HL-60 (cell line): ENCODE data around the gene RNASE8.
"Not testable (repeated sequence)": the region's sequence is repeated elsewhere in the genome, so short reads cannot be mapped to it uniquely, and the experiment has no call there.

ENCODE experiments used
- DNase-seq, 2 experiments: peaks; one replicate each; pipeline ENCODE4 v3.0.0-alpha.2; 2010 to 2020; ENCODE audit warnings: low read depth in 1 of 2, low spot score in 1 of 2
- H3K27ac ChIP-seq: fragments of 250-450 bp; sonication (Bioruptor Pico); replicated peaks from 2 replicates; pipeline ENCODE4 v1.5.1; 2020; ENCODE audit warnings: mild to moderate bottlenecking, moderate library complexity
- H3K27me3 ChIP-seq: fragments of 250-450 bp; sonication (Bioruptor Pico); 2 replicates; pipeline ENCODE4 v1.5.1; 2021; ENCODE audit warnings: mild to moderate bottlenecking, moderate library complexity; ENCODE audit not compliant: insufficient read depth, poor library complexity, severe bottlenecking
- H3K4me3 ChIP-seq: replicated peaks from 2 replicates; pipeline ENCODE4 v1.5.1; 2011; ENCODE audit warnings: mild to moderate bottlenecking, control low read depth, low read length; ENCODE audit not compliant: insufficient read depth
- GABPA ChIP-seq: IDR thresholded peaks from 2 replicates; pipeline ENCODE4 v1.6.1; 2012; ENCODE audit warnings: low read depth
- POLR2AphosphoS5 ChIP-seq: IDR thresholded peaks from 2 replicates; pipeline ENCODE4 v1.6.1; 2012; ENCODE audit warnings: low read depth
- SPI1 ChIP-seq: IDR thresholded peaks from 2 replicates; pipeline ENCODE4 v1.6.1; 2012; ENCODE audit warnings: low read depth, mild to moderate bottlenecking, borderline replicate concordance
- long read RNA-seq: library from polyadenylated mRNA; unstranded; transcript quantifications from one replicate; pipeline ENCODE4 v2.0.0, GENCODE V29; 2020
- TF ChIP-seq, protein P1 (sequence below): IDR thresholded peaks from 2 replicates; pipeline ENCODE4 v1.6.1; 2012; ENCODE audit warnings: low read depth; ENCODE audit not compliant: insufficient replicate concordance
- TF ChIP-seq, protein P2 (sequence below): IDR thresholded peaks from one replicate; pipeline ENCODE4 v1.5.1; 2011; ENCODE audit warnings: low read length, control low read depth, inconsistent platforms; ENCODE audit not compliant: insufficient read depth

RNASE8 gene, protein sequence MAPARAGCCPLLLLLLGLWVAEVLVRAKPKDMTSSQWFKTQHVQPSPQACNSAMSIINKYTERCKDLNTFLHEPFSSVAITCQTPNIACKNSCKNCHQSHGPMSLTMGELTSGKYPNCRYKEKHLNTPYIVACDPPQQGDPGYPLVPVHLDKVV
- long read RNA-seq, result 0 reads

DNA sequence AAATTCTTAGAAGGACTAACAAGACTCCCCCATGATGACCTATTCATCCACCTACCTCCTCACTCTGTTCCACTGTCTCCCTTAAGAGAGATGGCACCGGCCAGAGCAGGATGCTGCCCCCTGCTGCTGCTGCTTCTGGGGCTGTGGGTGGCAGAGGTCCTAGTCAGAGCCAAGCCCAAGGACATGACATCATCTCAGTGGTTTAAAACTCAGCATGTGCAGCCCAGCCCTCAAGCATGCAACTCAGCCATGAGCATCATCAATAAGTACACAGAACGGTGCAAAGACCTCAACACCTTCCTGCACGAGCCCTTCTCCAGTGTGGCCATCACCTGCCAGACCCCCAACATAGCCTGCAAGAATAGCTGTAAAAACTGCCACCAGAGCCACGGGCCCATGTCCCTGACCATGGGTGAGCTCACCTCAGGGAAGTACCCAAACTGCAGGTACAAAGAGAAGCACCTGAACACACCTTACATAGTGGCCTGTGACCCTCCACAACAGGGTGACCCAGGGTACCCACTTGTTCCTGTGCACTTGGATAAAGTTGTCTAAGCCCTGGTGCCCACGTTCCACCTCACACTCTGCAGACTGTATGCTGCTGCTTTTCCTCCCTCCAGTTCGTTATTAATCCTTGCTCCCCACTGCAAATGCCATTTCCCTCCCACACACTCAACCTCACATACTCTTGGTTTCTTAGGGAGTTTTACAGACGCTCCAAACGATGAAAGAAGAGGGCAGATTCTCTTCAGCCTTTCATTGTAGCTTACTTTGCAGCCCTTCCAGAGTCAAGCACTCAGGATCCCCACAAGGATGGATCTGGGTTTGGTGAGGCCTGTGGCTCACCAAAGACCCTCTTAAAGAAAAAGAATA is at the start of gene RNASE8:
TSS of gene RNASE8 (plus strand) at position 20 of the 873 bp plus-strand sequence. CDS start at position 91, 71 bp downstream.
- TF ChIP-seq, protein P1, sequence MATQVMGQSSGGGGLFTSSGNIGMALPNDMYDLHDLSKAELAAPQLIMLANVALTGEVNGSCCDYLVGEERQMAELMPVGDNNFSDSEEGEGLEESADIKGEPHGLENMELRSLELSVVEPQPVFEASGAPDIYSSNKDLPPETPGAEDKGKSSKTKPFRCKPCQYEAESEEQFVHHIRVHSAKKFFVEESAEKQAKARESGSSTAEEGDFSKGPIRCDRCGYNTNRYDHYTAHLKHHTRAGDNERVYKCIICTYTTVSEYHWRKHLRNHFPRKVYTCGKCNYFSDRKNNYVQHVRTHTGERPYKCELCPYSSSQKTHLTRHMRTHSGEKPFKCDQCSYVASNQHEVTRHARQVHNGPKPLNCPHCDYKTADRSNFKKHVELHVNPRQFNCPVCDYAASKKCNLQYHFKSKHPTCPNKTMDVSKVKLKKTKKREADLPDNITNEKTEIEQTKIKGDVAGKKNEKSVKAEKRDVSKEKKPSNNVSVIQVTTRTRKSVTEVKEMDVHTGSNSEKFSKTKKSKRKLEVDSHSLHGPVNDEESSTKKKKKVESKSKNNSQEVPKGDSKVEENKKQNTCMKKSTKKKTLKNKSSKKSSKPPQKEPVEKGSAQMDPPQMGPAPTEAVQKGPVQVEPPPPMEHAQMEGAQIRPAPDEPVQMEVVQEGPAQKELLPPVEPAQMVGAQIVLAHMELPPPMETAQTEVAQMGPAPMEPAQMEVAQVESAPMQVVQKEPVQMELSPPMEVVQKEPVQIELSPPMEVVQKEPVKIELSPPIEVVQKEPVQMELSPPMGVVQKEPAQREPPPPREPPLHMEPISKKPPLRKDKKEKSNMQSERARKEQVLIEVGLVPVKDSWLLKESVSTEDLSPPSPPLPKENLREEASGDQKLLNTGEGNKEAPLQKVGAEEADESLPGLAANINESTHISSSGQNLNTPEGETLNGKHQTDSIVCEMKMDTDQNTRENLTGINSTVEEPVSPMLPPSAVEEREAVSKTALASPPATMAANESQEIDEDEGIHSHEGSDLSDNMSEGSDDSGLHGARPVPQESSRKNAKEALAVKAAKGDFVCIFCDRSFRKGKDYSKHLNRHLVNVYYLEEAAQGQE, result no peak
- TF ChIP-seq POLR2AphosphoS5 (no peak), SPI1 (no peak), GABPA (no peak)
- TF ChIP-seq, protein P2, sequence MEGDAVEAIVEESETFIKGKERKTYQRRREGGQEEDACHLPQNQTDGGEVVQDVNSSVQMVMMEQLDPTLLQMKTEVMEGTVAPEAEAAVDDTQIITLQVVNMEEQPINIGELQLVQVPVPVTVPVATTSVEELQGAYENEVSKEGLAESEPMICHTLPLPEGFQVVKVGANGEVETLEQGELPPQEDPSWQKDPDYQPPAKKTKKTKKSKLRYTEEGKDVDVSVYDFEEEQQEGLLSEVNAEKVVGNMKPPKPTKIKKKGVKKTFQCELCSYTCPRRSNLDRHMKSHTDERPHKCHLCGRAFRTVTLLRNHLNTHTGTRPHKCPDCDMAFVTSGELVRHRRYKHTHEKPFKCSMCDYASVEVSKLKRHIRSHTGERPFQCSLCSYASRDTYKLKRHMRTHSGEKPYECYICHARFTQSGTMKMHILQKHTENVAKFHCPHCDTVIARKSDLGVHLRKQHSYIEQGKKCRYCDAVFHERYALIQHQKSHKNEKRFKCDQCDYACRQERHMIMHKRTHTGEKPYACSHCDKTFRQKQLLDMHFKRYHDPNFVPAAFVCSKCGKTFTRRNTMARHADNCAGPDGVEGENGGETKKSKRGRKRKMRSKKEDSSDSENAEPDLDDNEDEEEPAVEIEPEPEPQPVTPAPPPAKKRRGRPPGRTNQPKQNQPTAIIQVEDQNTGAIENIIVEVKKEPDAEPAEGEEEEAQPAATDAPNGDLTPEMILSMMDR, result no peak
- no peak within 1 kb of the TSS for H3K4me3 ChIP-seq
- no peaks in the 10 kb centered on the region for H3K27me3 ChIP-seq
- no peak for DNase-seq
- H3K27ac ChIP-seq, result no peak within 1 kb of the TSS

DNA sequence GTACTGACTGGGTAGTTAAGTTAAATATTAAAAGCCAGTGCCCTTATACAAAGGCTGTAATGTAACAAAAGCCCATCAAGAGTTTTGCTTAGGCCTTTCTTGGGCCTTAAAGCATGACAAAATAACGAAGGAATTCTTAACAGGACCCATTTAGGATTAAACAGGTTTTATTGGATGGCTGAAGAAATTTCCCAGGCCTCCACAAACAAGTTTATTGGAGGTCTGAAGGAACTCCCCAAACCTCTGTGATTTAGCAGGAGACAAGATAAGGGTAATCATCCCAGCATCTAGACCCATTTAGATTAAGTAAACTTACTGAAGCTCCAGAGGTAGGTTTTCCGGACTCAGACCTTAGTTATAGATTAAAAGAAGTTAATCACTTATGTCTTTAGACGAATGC is 47.9 kb upstream of the RNASE8 start:
- not testable (repeated sequence) for H3K4me3 ChIP-seq, H3K27me3 ChIP-seq, DNase-seq, H3K27ac ChIP-seq

DNA sequence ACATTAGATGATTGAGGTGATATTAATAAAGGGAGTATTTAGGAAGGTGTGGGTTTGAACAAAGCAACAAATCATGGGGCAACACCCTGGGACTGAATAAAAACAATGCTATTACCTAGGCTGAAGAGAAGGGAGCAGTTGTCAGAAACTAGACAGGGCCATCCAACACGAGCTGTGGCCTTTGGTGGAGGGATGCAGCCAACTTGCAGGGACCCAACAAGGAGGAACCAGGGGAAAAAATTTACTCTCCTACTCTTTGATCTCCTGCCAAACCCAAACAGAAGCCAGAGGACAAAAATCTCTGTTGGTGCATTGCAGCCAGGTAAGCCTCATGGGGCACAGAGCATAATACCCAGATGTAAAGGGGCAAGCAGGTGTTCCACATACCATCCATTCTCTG is 46.5 kb upstream of the RNASE8 start:
- DNase-seq, result no peak
- Histone ChIP-seq H3K4me3 (no peak overlapping the region), H3K27ac (no peak overlapping the region), H3K27me3 (no peaks in the 10 kb centered on the region)
- no peak for TF ChIP-seq POLR2AphosphoS5
- TF ChIP-seq, protein P1, result no peak

DNA sequence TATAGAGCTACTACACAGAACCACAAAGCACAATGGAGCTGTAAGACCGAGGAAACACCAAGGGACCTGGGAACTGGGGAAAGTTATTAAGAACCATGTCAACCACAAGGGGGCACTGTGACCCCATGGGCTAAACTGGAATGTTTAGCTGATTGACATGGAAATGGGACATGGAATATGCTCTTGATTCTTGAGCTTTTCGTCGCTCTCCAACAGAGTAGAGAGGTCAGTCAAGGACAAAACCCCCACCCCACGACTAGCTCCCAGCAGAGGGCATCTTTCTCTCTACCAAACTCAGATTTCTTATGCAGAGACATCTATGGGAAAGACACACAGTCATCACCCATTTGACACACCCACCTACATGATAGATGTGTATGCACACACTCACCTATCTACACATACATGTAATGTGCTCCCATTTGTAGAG is 42.8 kb upstream of the RNASE8 start:
- no peak overlapping the region for H3K4me3 ChIP-seq
- TF ChIP-seq POLR2AphosphoS5 (no peak), SPI1 (no peak), GABPA (no peak)
- TF ChIP-seq, protein P2, result peak; percentile 72
- TF ChIP-seq, protein P1, result no peak
- peak; percentile 62 to 80 for DNase-seq
- no peak overlapping the region for H3K27ac ChIP-seq
- H3K27me3 ChIP-seq, result no peaks in the 10 kb centered on the region
